ENCODE measurements around the gene STK24. TPM values are rescaled to one million over a fixed set of nuclear protein-coding genes. Genes with fewer than 3 reads are reported as not detected.
A peak's percentile ranks its signal among the peaks of the same experiment; 100 is the strongest.

Gene STK24
- total RNA-seq, 6 donors from 2014 or later, result 51.3 to 89.8 (median 78.6) TPM

DNA sequence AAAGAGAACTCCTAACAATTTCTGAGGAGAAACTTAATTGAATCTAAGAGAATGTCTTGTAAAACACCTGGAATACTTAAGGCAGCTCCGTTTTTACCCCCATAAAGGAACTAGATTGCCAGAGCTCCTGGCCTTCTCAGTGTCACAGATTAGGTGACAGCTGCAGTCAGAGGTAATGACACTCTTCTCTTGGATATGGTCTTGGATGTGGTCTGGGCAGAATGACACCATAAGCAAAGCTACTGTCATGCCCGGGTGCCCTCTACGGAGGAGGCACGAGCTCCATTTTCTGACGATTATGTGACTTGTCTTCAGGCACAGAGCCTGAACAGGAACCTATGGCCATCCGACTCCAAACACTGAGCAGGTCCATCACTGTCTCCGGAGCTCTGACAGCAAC, 46.7 kb downstream of the STK24 start:
- H3K4me3 ChIP-seq, result no peak overlapping the region
- ATAC-seq (ENCODE audit: low FRiP score in 2 of 2) (no peak), DNase-seq (no peak)
- H3K27me3 ChIP-seq, result no peaks in the 10 kb centered on the region
- TF ChIP-seq EP300 (IDR thresholded peaks at IDR 0.05) (no peak), POLR2A (IDR thresholded peaks at IDR 0.05) (no peak), POLR2AphosphoS5 (IDR thresholded peaks at IDR 0.05) (no peak)
- TF ChIP-seq, protein P1, sequence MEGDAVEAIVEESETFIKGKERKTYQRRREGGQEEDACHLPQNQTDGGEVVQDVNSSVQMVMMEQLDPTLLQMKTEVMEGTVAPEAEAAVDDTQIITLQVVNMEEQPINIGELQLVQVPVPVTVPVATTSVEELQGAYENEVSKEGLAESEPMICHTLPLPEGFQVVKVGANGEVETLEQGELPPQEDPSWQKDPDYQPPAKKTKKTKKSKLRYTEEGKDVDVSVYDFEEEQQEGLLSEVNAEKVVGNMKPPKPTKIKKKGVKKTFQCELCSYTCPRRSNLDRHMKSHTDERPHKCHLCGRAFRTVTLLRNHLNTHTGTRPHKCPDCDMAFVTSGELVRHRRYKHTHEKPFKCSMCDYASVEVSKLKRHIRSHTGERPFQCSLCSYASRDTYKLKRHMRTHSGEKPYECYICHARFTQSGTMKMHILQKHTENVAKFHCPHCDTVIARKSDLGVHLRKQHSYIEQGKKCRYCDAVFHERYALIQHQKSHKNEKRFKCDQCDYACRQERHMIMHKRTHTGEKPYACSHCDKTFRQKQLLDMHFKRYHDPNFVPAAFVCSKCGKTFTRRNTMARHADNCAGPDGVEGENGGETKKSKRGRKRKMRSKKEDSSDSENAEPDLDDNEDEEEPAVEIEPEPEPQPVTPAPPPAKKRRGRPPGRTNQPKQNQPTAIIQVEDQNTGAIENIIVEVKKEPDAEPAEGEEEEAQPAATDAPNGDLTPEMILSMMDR (IDR thresholded peaks at IDR 0.05), result no peak
- no peaks in the 10 kb centered on the region for H3K36me3 ChIP-seq
- H3K4me1 ChIP-seq, result peaks cover 13 to 53% (median 24%) of the 10 kb centered on the region in 4 donors
- no peak overlapping the region for H3K27ac ChIP-seq
- H3K9me3 ChIP-seq, result no peaks in the 10 kb centered on the region
- WGBS, 2 donors, result 90 to 93% methylated on average over 7 of the region's 7 CpGs

DNA sequence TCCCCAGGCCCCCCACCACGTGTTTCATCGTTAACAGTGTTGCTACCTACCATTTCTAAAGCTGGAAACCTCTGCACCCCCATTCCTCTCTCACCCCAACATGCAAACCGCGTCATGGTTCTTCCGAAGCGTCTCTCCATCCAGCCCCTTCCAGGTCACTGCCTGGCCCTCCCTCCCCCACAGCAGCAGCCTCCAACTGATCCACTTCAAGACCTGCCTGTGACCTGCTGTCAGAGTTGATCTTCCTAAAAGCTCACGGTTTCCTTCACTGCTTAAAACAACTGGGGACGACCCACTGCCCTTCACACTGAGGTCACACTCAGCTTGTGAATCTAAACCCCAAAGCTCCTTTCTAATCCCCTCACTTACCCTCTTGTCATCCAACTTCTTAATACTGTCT, 47.7 kb downstream of the STK24 start:
- DNase-seq (no peak), ATAC-seq (ENCODE audit: low FRiP score in 2 of 2) (no peak)
- Histone ChIP-seq H3K36me3 (no peaks in the 10 kb centered on the region), H3K4me3 (no peak overlapping the region), H3K9me3 (no peaks in the 10 kb centered on the region), H3K27me3 (no peaks in the 10 kb centered on the region), H3K4me1 (peaks cover 5 to 53% (median 24%) of the 10 kb centered on the region in 4 donors), H3K27ac (no peak overlapping the region)
- 94 to 98% methylated on average over 8 of the region's 8 CpGs for WGBS, 2 donors
- TF ChIP-seq, protein P1 (IDR thresholded peaks at IDR 0.05), result no peak
- TF ChIP-seq POLR2AphosphoS5 (IDR thresholded peaks at IDR 0.05) (no peak), POLR2A (IDR thresholded peaks at IDR 0.05) (no peak), EP300 (IDR thresholded peaks at IDR 0.05) (no peak)

DNA sequence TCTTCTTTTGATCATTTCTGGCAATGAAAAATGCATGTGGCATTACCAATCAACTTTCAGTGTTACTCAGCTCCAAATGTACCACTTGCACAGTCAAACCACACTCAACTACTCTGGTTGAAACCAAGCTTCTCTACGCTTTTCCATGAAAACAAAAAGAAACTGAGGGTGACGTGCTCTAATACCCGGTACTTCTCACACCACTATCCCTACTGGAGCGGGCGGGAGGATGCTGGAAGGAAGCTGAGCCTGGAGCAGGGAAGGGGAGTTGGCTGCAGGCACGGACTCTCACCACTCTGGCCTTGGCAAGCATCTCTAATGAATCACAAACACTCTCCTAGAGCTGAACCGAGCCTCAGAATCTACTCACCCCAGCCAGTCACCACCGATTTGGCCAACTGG, 48.2 kb downstream of the STK24 start:
- peak in 1 of 2 donors; percentile 68 for ATAC-seq (ENCODE audit: low FRiP score in 2 of 2)
- DNase-seq, result no peak
- 67 to 78% methylated on average over 8 of the region's 8 CpGs for WGBS, 2 donors
- Histone ChIP-seq H3K4me3 (no peak overlapping the region), H3K27me3 (no peaks in the 10 kb centered on the region), H3K4me1 (peaks cover 5 to 54% (median 27%) of the 10 kb centered on the region in 4 donors), H3K36me3 (no peaks in the 10 kb centered on the region), H3K27ac (no peak overlapping the region), H3K9me3 (no peaks in the 10 kb centered on the region)
- TF ChIP-seq EP300 (IDR thresholded peaks at IDR 0.05) (no peak), POLR2AphosphoS5 (IDR thresholded peaks at IDR 0.05) (no peak), POLR2A (IDR thresholded peaks at IDR 0.05) (no peak)
- TF ChIP-seq, protein P1 (IDR thresholded peaks at IDR 0.05), result no peak

DNA sequence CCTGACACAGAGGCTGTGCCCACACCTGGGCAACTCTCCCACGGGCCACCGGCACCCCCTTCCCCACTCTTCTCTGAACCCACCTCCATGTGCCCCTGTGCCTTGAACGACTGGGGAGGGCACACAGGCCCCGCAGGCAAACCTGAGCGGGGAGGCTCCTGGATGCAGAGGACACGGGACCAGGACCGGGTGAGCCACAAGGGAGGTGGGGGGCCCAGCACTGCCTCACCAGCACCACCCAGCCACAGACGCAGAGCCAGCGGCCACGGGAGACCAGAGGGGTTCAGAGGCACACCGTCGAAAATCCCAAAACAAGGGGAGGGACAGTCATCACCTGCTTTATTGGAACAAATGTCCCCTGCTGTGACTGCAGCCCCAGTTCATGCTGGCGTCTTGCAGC, 49.4 kb downstream of the STK24 start:
- TF ChIP-seq, protein P1 (IDR thresholded peaks at IDR 0.05), result no peak
- TF ChIP-seq EP300 (IDR thresholded peaks at IDR 0.05) (no peak), POLR2A (IDR thresholded peaks at IDR 0.05) (no peak), POLR2AphosphoS5 (IDR thresholded peaks at IDR 0.05) (no peak)
- no peaks in the 10 kb centered on the region for H3K27me3 ChIP-seq
- no peak overlapping the region for H3K4me3 ChIP-seq
- H3K36me3 ChIP-seq, result no peaks in the 10 kb centered on the region
- peaks cover 10 to 64% (median 37%) of the 10 kb centered on the region in 4 donors for H3K4me1 ChIP-seq
- H3K27ac ChIP-seq, result no peak overlapping the region
- ATAC-seq (ENCODE audit: low FRiP score in 2 of 2), result no peak
- no peaks in the 10 kb centered on the region for H3K9me3 ChIP-seq
- WGBS, 2 donors, result 93 to 96% methylated on average over 3 to 13 of the region's 13 CpGs
- peak in 1 of 2 donors; percentile 60 for DNase-seq

DNA sequence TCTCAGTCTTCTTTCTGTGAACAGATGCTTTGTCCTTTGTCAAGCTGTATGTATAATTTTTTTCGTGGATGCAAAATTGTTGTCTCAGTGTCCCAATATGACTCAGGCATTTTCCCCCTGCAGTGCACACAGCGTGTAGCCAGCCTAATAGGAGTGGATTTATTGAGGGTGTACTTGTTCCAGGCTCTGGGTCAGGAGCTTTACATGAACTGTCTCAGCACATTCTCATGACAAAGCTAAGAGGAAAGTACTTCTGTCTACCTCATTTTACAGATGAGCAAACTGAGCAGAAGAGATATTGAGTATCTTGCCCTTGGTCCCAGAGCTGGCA, 50.8 kb downstream of the STK24 start:
- no peak for ATAC-seq (ENCODE audit: low FRiP score in 2 of 2)
- no peak for TF ChIP-seq POLR2AphosphoS5 (IDR thresholded peaks at IDR 0.05)
- TF ChIP-seq, protein P1 (IDR thresholded peaks at IDR 0.05), result no peak
- no peak for TF ChIP-seq POLR2A (IDR thresholded peaks at IDR 0.05)
- no peak for TF ChIP-seq EP300 (IDR thresholded peaks at IDR 0.05)
- Histone ChIP-seq H3K27ac (no peak overlapping the region), H3K36me3 (no peaks in the 10 kb centered on the region), H3K9me3 (no peaks in the 10 kb centered on the region), H3K4me1 (peaks cover 24 to 78% (median 47%) of the 10 kb centered on the region in 4 donors), H3K27me3 (no peaks in the 10 kb centered on the region), H3K4me3 (no peak overlapping the region)
- DNase-seq, result no peak
- WGBS, 2 donors, result 78 to 83% methylated on average over 2 of the region's 2 CpGs

Measured in upper lobe of left lung (tissue), 6 donors.